Neural progenitor cell (in vitro differentiated cells): ENCODE measurements around the gene GBP4.

ENCODE experiments used
- CTCF ChIP-seq: fragments of 200-600 bp; sonication (generic); IDR thresholded peaks from 2 replicates; pipeline ENCODE4 v1.5.1; 2017; ENCODE audit warnings: antibody characterized with exemption, mild to moderate bottlenecking
- EZH2 ChIP-seq: fragments of 200-600 bp; sonication (generic); IDR thresholded peaks from 2 replicates; pipeline ENCODE4 v1.6.1; 2017; ENCODE audit warnings: antibody characterized with exemption, mild to moderate bottlenecking, moderate library complexity
- EZH2phosphoT487 ChIP-seq: fragments of 200-600 bp; sonication (generic); IDR thresholded peaks from 2 replicates; pipeline ENCODE4 v1.6.1; 2017; ENCODE audit warnings: antibody characterized with exemption

GRCh38 chr1:89195476-89195875 is 3.3 kb downstream of the GBP4 start:
- TF ChIP-seq CTCF: no peak
- TF ChIP-seq EZH2: no peak
- TF ChIP-seq EZH2phosphoT487: no peak
